HG03060 (cell line): ENCODE measurements around the gene GRIN3A.

Experiments
- ATAC-seq: cut with Tn5 transposase; IDR thresholded peaks from one replicate; pipeline ENCODE4 v1.9.1; 2021; ENCODE audit warnings: low read depth, moderate number of reproducible peaks; ENCODE audit not compliant: unreplicated experiment

GRIN3A gene

DNA sequence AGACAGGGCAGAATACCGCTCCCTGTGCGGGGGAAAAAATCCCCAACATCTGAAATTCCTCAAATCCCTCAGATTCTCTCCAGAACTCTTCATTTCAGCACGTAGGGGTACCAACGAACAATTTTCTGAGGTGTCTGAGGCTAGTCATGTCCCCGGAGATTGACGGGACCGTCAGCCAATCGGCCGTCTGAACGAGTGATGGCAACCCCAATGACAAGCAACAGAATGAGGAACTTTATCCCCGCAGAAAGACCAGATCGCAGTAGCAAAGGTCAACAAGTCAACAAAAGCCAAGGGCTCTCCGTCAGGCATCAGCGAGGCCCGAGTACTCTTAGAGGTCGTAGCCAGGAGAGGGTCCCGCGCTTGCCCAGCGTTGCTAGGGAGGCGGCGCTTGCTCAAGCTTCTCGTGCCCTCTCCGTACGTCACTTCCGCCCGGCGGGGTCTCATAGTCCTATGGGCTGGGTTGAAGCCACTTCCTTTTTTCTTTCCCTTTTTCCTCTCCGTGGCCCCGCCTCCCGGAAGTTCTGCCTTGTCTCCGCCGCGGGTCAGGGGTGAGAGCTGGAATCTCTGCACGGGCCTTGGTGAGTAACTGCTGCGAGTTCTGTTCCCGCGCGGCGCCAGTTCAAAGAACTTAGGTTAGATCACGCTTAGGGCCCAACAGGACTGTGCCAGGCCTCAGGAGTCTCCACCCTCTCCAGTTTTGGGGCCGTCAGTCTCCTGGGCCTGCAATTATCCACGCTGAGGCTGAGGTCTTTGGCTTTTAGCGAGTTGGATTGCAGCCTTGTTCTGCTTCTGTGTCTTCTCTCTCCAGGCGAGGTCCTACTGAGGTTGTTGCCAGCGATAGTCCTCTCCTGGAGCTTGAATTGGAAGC, 204.9 kb downstream of the GRIN3A start, which contains the start of gene RNF20:
Gene RNF20, plus strand, starts transcription at position 520 of the 871 bp plus-strand sequence. CDS start 1,571 bp downstream, outside the sequence.
- peak; percentile 95 for ATAC-seq

DNA sequence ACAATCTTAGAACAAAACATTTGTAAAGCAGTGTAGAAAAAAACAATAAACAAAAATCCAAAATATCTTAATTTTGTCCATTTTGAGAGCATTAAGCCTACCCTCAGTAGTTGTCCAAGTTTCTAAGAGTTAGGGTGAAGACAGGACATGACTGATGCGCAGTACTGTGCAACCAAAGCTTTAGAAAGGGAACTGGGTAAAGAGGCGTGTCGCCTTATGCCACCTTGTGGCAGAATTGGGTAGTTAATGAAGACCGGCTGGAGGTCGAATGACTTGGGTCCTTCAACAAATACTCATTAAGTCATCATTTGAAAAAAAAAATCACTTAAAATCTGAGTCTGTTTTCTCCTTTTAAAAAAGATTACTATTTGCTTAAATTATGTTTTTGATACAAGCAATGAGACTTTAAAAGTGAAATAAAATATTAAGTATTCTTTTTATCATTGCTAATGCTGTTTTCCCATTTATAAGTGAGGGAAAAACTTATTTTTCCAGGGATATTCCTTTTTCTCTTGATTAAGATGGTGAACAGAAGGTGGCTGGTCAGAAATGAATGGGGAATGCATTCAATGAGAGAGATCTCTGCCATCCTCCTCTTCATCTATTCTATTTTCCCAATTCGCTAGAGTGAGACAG, 208.3 kb downstream of the GRIN3A start:
- ATAC-seq = peak; percentile 40

DNA sequence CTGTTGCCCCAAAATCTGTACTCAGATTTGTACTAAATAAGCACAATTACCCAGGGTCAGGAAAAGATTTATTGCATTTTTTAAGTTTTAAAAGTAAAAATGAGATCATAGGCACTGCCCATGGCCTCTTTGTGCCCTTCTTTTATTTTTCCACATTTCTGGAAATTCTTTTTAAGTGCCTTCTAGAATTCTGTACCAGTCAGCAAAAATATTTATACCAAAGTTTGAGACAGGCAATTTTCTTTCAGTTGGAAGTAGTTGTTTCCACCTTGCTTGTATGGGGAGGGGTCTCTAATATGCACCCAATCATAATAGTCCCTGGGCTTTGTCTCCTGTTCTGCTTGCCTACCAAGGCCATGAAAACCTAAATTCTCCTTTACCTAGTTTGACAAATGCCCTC, 210.4 kb downstream of the GRIN3A start:
- no peak for ATAC-seq

DNA sequence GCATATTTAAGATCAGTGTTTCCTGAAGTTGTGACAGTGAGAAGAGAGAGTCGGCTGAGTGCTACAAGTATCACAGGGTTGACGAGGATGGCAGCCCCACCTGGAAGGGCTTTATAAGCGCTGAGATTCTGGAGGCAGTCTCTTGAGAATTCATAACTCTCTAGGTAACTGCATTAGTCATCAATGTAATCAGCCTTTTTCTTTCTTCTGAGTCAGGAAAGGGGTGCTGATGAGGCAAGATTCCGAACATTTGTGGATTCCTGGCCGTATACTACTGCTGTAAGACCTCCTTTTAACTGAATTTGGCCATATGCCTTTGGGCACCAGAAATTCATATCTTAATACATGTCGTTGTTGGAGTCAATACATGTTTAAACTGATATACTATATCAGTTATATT, 211.4 kb downstream of the GRIN3A start:
- ATAC-seq = no peak

DNA sequence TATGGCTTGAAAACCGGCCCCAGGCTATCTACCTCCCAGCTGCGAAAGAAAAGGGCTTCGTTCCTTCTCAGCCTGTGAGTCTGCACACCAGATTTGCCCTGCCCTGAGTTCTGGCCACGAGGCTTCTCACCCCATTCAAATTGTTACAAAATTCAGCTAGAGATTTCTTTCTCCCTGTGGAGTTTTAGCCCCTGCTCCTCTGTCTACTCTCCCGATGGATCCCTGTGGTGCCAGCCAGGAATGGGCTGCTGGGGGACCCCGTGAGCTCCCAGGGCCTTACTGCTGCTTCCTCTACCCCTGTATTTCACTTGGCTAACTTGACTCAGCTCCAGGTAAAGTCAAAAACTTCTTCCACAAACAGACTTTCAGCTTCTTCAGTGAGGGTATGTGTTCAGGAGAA, 214.1 kb downstream of the GRIN3A start:
- no peak for ATAC-seq
